ENCODE data around the gene IL17C. TPM values are rescaled to one million over a fixed set of nuclear protein-coding genes. Genes with fewer than 3 reads are reported as not detected.

IL17C gene
- total RNA-seq, 1 donor from 2014 or later, result 0.26 TPM

DNA sequence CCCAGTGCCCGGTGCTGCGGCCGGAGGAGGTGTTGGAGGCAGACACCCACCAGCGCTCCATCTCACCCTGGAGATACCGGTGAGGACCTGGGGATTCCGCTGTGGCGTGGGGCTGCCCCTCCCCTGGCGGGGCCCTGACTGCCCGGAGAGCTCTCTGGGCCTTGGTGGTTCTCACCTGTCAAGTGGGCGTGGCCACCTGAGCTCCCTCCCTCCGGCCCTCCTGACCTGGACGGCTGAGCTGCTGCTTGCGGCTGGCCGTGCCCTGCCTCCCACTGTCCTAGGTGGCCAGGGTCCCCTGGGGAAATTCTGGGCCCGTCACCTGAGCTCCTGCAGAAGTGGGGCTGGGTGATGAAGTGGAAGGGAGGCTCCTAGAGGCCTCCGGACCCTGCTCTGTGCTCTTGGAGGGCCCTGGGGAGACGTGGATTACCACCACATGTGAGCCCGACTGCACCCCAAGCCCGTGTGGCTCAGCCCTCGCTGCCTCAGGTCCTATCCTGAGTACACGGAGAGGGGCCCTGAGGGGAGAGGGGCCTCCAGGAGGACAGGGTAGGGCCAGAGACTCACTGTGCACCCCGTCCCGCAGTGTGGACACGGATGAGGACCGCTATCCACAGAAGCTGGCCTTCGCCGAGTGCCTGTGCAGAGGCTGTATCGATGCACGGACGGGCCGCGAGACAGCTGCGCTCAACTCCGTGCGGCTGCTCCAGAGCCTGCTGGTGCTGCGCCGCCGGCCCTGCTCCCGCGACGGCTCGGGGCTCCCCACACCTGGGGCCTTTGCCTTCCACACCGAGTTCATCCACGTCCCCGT, 1.1 kb downstream of the IL17C start:
- Mint-ChIP-seq H3K27me3 (ENCODE audit: unreplicated experiment) (peaks cover 19% of the 10 kb centered on the region), H3K27ac (ENCODE audit: unreplicated experiment) (no peak overlapping the region), H3K4me1 (ENCODE audit: unreplicated experiment) (no peaks in the 10 kb centered on the region), H3K9me3 (ENCODE audit: unreplicated experiment) (no peaks in the 10 kb centered on the region), H3K36me3 (ENCODE audit: low read depth, unreplicated experiment) (peaks cover 12% of the 10 kb centered on the region), H3K4me3 (ENCODE audit: unreplicated experiment) (no peak overlapping the region)
- no peak for DNase-seq (ENCODE audit: low spot score)
- TF ChIP-seq, protein P1, sequence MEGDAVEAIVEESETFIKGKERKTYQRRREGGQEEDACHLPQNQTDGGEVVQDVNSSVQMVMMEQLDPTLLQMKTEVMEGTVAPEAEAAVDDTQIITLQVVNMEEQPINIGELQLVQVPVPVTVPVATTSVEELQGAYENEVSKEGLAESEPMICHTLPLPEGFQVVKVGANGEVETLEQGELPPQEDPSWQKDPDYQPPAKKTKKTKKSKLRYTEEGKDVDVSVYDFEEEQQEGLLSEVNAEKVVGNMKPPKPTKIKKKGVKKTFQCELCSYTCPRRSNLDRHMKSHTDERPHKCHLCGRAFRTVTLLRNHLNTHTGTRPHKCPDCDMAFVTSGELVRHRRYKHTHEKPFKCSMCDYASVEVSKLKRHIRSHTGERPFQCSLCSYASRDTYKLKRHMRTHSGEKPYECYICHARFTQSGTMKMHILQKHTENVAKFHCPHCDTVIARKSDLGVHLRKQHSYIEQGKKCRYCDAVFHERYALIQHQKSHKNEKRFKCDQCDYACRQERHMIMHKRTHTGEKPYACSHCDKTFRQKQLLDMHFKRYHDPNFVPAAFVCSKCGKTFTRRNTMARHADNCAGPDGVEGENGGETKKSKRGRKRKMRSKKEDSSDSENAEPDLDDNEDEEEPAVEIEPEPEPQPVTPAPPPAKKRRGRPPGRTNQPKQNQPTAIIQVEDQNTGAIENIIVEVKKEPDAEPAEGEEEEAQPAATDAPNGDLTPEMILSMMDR (IDR thresholded peaks at IDR 0.05; ENCODE audit: unreplicated experiment), result no peak

DNA sequence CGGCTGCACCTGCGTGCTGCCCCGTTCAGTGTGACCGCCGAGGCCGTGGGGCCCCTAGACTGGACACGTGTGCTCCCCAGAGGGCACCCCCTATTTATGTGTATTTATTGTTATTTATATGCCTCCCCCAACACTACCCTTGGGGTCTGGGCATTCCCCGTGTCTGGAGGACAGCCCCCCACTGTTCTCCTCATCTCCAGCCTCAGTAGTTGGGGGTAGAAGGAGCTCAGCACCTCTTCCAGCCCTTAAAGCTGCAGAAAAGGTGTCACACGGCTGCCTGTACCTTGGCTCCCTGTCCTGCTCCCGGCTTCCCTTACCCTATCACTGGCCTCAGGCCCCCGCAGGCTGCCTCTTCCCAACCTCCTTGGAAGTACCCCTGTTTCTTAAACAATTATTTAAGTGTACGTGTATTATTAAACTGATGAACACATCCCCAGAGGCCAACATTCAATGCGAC, 1.7 kb downstream of the IL17C start:
- no peak for DNase-seq (ENCODE audit: low spot score)
- no peaks in the 10 kb centered on the region for H3K4me1 Mint-ChIP-seq (ENCODE audit: unreplicated experiment)
- peaks cover 22% of the 10 kb centered on the region for H3K27me3 Mint-ChIP-seq (ENCODE audit: unreplicated experiment)
- no peak overlapping the region for H3K27ac Mint-ChIP-seq (ENCODE audit: unreplicated experiment)
- H3K4me3 Mint-ChIP-seq (ENCODE audit: unreplicated experiment), result no peak overlapping the region
- no peaks in the 10 kb centered on the region for H3K9me3 Mint-ChIP-seq (ENCODE audit: unreplicated experiment)
- TF ChIP-seq, protein P1 (IDR thresholded peaks at IDR 0.05; ENCODE audit: unreplicated experiment), result no peak
- H3K36me3 Mint-ChIP-seq (ENCODE audit: low read depth, unreplicated experiment), result peaks cover 17% of the 10 kb centered on the region

DNA sequence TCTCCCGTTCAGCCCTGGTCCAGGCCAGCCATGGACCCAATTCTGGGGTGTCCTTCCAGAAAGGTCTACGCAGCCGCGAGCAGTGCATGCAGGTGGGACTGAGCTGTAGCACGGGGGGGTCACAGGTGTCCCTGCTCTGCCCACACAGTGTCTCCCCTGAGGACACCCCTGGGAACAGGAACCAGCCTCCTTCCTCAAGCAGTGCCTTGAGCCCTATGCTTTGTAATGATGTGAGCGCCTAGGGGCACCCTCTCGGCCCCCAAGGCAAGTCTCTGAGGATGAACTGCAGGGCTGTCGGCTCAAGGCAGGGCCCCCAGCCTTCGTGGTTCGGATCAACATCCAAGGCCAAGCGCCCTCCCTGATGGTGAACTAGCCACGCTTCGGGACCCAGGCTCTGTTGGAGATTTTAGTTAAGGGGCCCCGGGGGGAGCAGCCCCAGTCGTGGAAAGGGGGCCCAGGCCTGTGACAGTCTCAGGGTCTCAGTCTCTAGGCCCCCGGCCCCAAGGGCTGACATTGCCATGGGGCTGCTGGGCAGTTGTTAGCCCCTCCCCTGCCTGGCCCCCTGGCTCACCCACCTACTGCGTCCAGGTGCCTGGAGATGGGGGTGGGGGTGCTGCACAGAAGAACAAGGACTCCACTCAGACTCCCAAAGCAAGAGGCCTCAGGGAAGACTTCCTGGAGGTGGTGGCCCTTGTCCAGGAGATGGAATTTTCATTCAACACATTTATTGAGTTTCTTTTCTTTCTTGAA, 2.3 kb downstream of the IL17C start:
- peaks cover 21% of the 10 kb centered on the region for H3K27me3 Mint-ChIP-seq (ENCODE audit: unreplicated experiment)
- TF ChIP-seq, protein P1 (IDR thresholded peaks at IDR 0.05; ENCODE audit: unreplicated experiment), result no peak
- H3K36me3 Mint-ChIP-seq (ENCODE audit: low read depth, unreplicated experiment), result peaks cover 18% of the 10 kb centered on the region
- no peaks in the 10 kb centered on the region for H3K4me1 Mint-ChIP-seq (ENCODE audit: unreplicated experiment)
- H3K4me3 Mint-ChIP-seq (ENCODE audit: unreplicated experiment), result no peak overlapping the region
- H3K27ac Mint-ChIP-seq (ENCODE audit: unreplicated experiment), result no peak overlapping the region
- no peaks in the 10 kb centered on the region for H3K9me3 Mint-ChIP-seq (ENCODE audit: unreplicated experiment)
- DNase-seq (ENCODE audit: low spot score), result no peak

DNA sequence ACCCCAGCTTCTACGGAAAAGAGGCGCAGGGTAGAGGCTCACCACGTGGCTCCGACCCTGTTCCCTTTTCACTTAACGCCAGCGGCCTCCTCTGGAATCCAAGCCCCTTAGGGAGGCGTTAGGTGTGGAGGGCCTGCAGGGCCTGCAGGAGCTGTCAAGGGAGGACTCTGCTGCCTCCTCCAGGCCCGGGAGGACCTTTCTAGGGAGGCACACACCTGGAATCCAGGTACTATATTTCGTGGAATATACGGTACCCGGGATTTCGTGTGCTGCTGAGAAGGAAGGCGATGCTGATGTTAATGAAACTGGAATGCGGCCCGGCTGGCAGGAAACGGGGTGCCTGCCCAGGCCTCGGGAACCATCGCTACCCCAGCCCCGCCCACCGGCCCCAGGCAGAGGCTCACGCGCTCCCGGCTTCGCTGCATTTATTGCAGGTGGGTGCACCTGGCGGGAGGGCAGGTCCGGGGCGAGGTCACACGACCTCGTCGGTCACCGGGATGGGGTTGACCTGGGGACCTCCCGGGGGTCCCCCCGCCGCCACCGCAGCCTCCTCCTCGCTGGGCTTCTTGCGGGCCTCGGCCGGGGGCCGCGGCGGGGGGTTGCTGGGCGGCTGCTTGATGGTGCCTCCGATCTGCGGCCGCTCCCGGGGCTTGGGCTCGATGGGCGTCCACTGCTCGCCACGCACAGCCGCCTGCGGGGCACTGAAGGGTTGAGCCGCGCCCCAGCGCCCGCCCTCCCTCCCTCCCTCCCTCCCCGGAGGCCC, 4.7 kb downstream of the IL17C start:
- Mint-ChIP-seq H3K4me1 (ENCODE audit: unreplicated experiment) (no peaks in the 10 kb centered on the region), H3K9me3 (ENCODE audit: unreplicated experiment) (no peaks in the 10 kb centered on the region), H3K4me3 (ENCODE audit: unreplicated experiment) (no peak overlapping the region), H3K27ac (ENCODE audit: unreplicated experiment) (no peak overlapping the region), H3K36me3 (ENCODE audit: low read depth, unreplicated experiment) (peaks cover 14% of the 10 kb centered on the region), H3K27me3 (ENCODE audit: unreplicated experiment) (peaks cover 11% of the 10 kb centered on the region)
- no peak for DNase-seq (ENCODE audit: low spot score)
- TF ChIP-seq, protein P1 (IDR thresholded peaks at IDR 0.05; ENCODE audit: unreplicated experiment), result no peak
